Progenitor cell of endocrine pancreas (in vitro differentiated cells): Measurements from ENCODE around the gene AKAIN1. TPM values are rescaled to one million over a fixed set of nuclear protein-coding genes. Genes with fewer than 3 reads are reported as not detected.
A peak's percentile ranks its signal among the peaks of the same experiment; 100 is the strongest.

ENCODE experiments used
- DNase-seq: peaks from one replicate; pipeline ENCODE4 v3.0.0; 2021; ENCODE audit warnings: low spot score; ENCODE audit not compliant: unreplicated experiment
- H3K27ac Mint-ChIP-seq: 2 replicates; pipeline ENCODE4 v1.8.0; 2021; ENCODE audit warnings: mild to moderate bottlenecking, moderate library complexity, mixed read lengths
- H3K27me3 Mint-ChIP-seq: 2 replicates; pipeline ENCODE4 v1.8.0; 2021; ENCODE audit warnings: mixed read lengths
- H3K36me3 Mint-ChIP-seq: 2 replicates; pipeline ENCODE4 v1.8.0; 2022; ENCODE audit warnings: mixed read lengths; ENCODE audit not compliant: insufficient read depth
- H3K4me1 Mint-ChIP-seq: 2 replicates; pipeline ENCODE4 v1.8.0; 2021; ENCODE audit warnings: low read depth, mixed read lengths
- H3K4me3 Mint-ChIP-seq: 2 replicates; pipeline ENCODE4 v1.8.0; 2021; ENCODE audit warnings: low read depth, mild to moderate bottlenecking, moderate library complexity, mixed read lengths
- H3K9me3 Mint-ChIP-seq: 2 replicates; pipeline ENCODE4 v1.8.0; 2021; ENCODE audit warnings: low read depth, mixed read lengths
- total RNA-seq: library from RNA; stranded (reverse); gene quantifications from 2 replicates; pipeline ENCODE4 v1.2.1, GENCODE V29; 2021
- TF ChIP-seq, protein P1 (sequence below): fragments of 200-600 bp; sonication (generic); IDR thresholded peaks from one replicate; pipeline ENCODE4 v1.5.0; 2021; ENCODE audit warnings: antibody characterized with exemption, mild to moderate bottlenecking; ENCODE audit not compliant: unreplicated experiment

The AKAIN1 gene
- total RNA-seq, 1 donor from 2014 or later, result not detected

DNA sequence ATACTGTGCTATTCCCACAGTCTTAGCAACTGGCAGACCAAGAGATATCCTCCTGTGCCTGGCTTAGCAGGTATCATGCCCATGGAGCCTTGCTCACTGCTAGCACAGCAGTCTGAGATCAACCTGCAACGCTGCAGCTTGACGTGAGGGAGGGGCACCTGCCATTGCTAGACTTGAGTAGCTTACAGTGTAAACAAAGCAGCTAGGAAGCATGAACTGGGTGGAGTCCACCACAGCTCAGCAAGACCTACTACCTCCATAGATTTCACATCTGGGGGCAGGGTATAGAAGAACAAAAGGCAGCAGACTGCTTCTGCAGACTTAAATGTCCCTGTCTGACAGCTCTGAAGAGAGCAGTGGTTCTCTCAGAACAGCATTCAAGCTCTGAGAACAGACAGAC lies 74.8 kb downstream of the AKAIN1 start:
- peaks cover 1% of the 10 kb centered on the region for H3K4me1 Mint-ChIP-seq
- no peak for DNase-seq
- no peaks in the 10 kb centered on the region for H3K27me3 Mint-ChIP-seq
- TF ChIP-seq, protein P1, sequence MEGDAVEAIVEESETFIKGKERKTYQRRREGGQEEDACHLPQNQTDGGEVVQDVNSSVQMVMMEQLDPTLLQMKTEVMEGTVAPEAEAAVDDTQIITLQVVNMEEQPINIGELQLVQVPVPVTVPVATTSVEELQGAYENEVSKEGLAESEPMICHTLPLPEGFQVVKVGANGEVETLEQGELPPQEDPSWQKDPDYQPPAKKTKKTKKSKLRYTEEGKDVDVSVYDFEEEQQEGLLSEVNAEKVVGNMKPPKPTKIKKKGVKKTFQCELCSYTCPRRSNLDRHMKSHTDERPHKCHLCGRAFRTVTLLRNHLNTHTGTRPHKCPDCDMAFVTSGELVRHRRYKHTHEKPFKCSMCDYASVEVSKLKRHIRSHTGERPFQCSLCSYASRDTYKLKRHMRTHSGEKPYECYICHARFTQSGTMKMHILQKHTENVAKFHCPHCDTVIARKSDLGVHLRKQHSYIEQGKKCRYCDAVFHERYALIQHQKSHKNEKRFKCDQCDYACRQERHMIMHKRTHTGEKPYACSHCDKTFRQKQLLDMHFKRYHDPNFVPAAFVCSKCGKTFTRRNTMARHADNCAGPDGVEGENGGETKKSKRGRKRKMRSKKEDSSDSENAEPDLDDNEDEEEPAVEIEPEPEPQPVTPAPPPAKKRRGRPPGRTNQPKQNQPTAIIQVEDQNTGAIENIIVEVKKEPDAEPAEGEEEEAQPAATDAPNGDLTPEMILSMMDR, result no peak
- no peak overlapping the region for H3K4me3 Mint-ChIP-seq
- H3K27ac Mint-ChIP-seq, result no peak overlapping the region
- peaks cover 17% of the 10 kb centered on the region for H3K9me3 Mint-ChIP-seq
- H3K36me3 Mint-ChIP-seq, result no peaks in the 10 kb centered on the region

DNA sequence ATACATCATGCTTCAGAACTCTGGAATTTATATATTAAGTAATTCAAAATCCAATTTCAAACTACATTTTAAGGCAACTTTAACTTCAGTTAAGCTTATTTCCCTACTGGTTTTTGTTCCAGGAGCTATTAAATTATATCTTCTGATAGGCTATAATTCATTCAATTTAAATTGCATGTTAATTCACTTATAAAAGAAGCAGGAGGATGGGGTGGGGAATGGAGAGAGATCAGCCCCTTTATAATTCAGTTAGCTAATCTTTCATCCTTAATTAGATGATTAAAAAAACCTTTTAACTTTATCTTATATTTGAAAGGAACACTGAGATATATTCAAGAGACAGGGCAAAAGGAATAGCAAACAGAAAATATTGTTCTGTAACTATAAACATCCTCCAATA lies 86.8 kb downstream of the AKAIN1 start:
- H3K9me3 Mint-ChIP-seq, result peaks cover 9% of the 10 kb centered on the region
- no peak overlapping the region for H3K27ac Mint-ChIP-seq
- H3K36me3 Mint-ChIP-seq, result no peaks in the 10 kb centered on the region
- peaks cover 8% of the 10 kb centered on the region for H3K27me3 Mint-ChIP-seq
- no peaks in the 10 kb centered on the region for H3K4me1 Mint-ChIP-seq
- no peak overlapping the region for H3K4me3 Mint-ChIP-seq
- no peak for DNase-seq
- TF ChIP-seq, protein P1, result no peak

DNA sequence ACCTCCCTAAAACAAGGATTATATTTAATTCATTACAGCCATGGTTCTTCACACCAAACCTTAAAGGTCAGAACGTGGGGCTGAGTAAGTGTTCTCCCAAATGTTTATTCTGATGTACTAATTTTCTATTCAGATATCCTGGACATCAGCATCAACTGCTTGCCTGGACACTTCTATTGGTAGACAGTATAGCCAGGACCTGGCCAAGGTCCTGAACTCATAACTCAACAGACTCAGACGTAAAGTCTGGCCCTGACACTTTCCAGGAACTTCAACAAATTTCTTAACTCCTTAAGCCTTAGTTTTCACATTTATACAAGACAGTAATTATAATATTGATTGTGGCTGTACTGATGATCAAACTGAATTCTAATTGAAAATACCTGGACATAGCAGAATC lies 89.1 kb downstream of the AKAIN1 start:
- Mint-ChIP-seq H3K4me3 (no peak overlapping the region), H3K27me3 (peaks cover 8% of the 10 kb centered on the region), H3K27ac (no peak overlapping the region), H3K9me3 (no peaks in the 10 kb centered on the region), H3K4me1 (no peaks in the 10 kb centered on the region), H3K36me3 (no peaks in the 10 kb centered on the region)
- TF ChIP-seq, protein P1, result no peak
- no peak for DNase-seq

DNA sequence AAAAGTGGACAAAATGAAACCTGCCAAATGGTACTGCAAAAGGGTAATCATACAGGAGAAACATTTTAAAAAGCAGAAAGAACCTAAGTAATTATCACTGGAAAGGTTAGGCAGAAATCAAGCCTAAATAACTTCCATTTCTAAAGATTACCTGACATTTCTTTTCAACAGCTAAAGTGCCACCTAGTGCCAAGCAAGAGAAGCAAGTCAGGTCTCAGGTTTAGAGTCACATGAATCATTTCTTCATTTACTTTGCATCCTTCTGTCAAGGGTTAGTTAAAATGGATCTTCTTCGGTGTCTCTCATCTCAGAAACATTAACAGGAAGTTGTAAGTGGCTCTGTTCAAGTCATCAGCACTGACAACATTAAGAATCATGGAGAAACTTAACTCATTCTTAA lies 90.3 kb downstream of the AKAIN1 start:
- Mint-ChIP-seq H3K36me3 (no peaks in the 10 kb centered on the region), H3K27me3 (peaks cover 5% of the 10 kb centered on the region), H3K4me3 (no peak overlapping the region), H3K27ac (no peak overlapping the region), H3K9me3 (no peaks in the 10 kb centered on the region), H3K4me1 (no peaks in the 10 kb centered on the region)
- TF ChIP-seq, protein P1, result peak; percentile 45
- DNase-seq, result no peak

DNA sequence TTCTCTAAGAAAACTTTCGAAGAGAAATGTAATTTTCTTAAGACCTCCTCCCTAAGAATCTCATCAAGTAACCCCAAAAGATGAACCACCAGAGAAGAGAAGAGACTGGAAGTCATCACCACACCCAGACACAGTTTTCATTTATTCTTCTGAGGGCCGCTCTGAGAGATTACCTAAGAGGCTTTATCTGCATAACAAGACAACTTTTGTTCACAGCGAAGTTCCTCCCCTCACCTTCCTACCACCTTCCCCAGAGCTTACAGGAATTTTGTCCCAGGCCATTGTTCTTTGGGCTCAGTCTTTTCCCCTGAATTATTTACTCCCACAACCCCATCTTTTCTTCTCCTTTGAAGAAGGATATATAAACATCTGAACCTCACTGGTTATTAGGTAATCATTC lies 92.8 kb downstream of the AKAIN1 start:
- Mint-ChIP-seq H3K36me3 (no peaks in the 10 kb centered on the region), H3K4me3 (no peak overlapping the region), H3K4me1 (no peaks in the 10 kb centered on the region), H3K27ac (no peak overlapping the region), H3K9me3 (no peaks in the 10 kb centered on the region), H3K27me3 (no peaks in the 10 kb centered on the region)
- TF ChIP-seq, protein P1, result no peak
- DNase-seq, result no peak

DNA sequence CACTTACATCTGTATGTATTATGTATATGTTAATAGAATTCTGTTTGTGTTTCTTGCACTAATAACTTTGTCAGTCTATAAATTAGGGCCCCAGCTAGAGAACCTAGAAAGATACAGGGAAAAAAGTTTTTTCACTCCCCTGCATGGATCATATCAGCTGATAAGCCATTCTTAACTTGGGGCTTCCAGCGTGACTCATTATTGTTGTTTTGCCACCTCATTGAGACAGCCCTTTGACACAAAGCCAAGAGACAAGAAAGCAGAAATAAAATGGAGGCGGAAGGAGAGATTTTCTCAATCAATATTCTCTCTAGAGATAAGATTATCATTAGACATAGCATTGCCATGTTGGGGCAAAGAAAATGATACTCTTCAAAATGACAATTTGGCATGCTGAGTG lies 93.4 kb downstream of the AKAIN1 start:
- Mint-ChIP-seq H3K9me3 (no peaks in the 10 kb centered on the region), H3K27me3 (no peaks in the 10 kb centered on the region), H3K4me1 (no peaks in the 10 kb centered on the region), H3K36me3 (no peaks in the 10 kb centered on the region), H3K4me3 (no peak overlapping the region), H3K27ac (no peak overlapping the region)
- TF ChIP-seq, protein P1, result no peak
- no peak for DNase-seq
